H1 (cell line): Measurements from ENCODE around the gene PDZK1IP1. TPM values are rescaled to one million over a fixed set of nuclear protein-coding genes. Genes with fewer than 3 reads are reported as not detected.

ENCODE experiments used
- CTCF ChIA-PET: fragments of 300-600 bp; sonication (Branson Sonifier 250); formaldehyde crosslinking; loops from one replicate; lab custom pipeline; 2021; ENCODE audit not compliant: partially characterized antibody; lab: Charles Lee
- POLR2A ChIA-PET: fragments of 300-600 bp; sonication (Branson Sonifier 250); formaldehyde crosslinking; loops from one replicate; lab custom pipeline; 2021; ENCODE audit warnings: inconsistent platforms; ENCODE audit not compliant: partially characterized antibody; lab: Charles Lee
- DNase-seq, 2 experiments: peaks; one replicate each; pipeline versions ENCODE4 v3.0.0 to v3.0.0-alpha.2; 2010 to 2022; ENCODE audit warnings: low spot score in 2 of 2, low read depth in 1 of 2, mixed read lengths in 1 of 2
- FAIRE-seq: peaks from 2 replicates; lab custom pipeline; 2011; peaks lifted over from hg19 to GRCh38; lab: Jason Lieb, UNC
- H2AFZ ChIP-seq: 2 replicates; pipeline ENCODE4 v1.8.1; 2012; ENCODE audit warnings: low read length, inconsistent platforms
- H2AK5ac ChIP-seq: 2 replicates; pipeline ENCODE4 v1.6.1; 2013; ENCODE audit warnings: low read depth, low read length
- H2BK120ac ChIP-seq: replicated peaks from 2 replicates; pipeline ENCODE3; 2013; ENCODE audit warnings: low read depth, low read length, inconsistent platforms
- H2BK12ac ChIP-seq: 2 replicates; pipeline ENCODE4 v1.6.1; 2013; ENCODE audit warnings: low read depth, low read length
- H2BK15ac ChIP-seq: 2 replicates; pipeline ENCODE4 v1.6.1; 2013; ENCODE audit warnings: low read length
- H2BK20ac ChIP-seq: 2 replicates; pipeline ENCODE4 v1.6.1; 2013; ENCODE audit warnings: low read length
- H2BK5ac ChIP-seq: 2 replicates; pipeline ENCODE4 v1.6.1; 2013; ENCODE audit warnings: low read depth, low read length
- H3K14ac ChIP-seq: 2 replicates; pipeline ENCODE4 v1.6.1; 2013; ENCODE audit warnings: inconsistent platforms; ENCODE audit not compliant: insufficient read length
- H3K18ac ChIP-seq: 2 replicates; pipeline ENCODE4 v1.6.1; 2013; ENCODE audit warnings: low read length; ENCODE audit errors: extremely low read depth
- H3K23ac ChIP-seq: 2 replicates; pipeline ENCODE4 v1.6.1; 2013; ENCODE audit warnings: inconsistent platforms; ENCODE audit not compliant: insufficient read length
- H3K23me2 ChIP-seq: 2 replicates; pipeline ENCODE4 v1.6.1; 2013; ENCODE audit warnings: low read depth, low read length
- H3K27ac ChIP-seq: 2 replicates; pipeline ENCODE4 v1.6.1; 2011; ENCODE audit warnings: low read depth, low read length, inconsistent platforms
- H3K27me3 ChIP-seq, 4 experiments: replicated peaks in 1 of 4; 1 replicate in 1 of 4; 2 replicates in 3 of 4; pipeline versions ENCODE4 v1.6.1 to v1.8.1; 2011 to 2013; ENCODE audit warnings: low read length in 3 of 4, mild to moderate bottlenecking in 3 of 4, inconsistent platforms in 2 of 4, mixed read lengths in 2 of 4, moderate library complexity in 1 of 4; ENCODE audit not compliant: control insufficient read depth in 3 of 4, insufficient read depth in 3 of 4; ENCODE audit errors: extremely low read depth in 1 of 4
- H3K36me3 ChIP-seq, 4 experiments: 2 replicates each; pipeline versions ENCODE4 v1.6.1 to v1.8.1; 2011 to 2013; ENCODE audit warnings: mild to moderate bottlenecking in 4 of 4, low read length in 3 of 4, moderate library complexity in 2 of 4, control low read depth in 1 of 4, inconsistent platforms in 1 of 4; ENCODE audit not compliant: insufficient read depth in 4 of 4, control insufficient read depth in 2 of 4
- H3K4ac ChIP-seq: replicated peaks from 2 replicates; pipeline ENCODE3; 2013; ENCODE audit warnings: low read length, low read depth, mixed read lengths, inconsistent platforms; ENCODE audit not compliant: insufficient read length
- H3K4me1 ChIP-seq, 4 experiments: replicated peaks in 1 of 4; 1 replicate in 1 of 4; 2 replicates in 3 of 4; pipeline versions ENCODE4 v1.6.1 to v1.8.1; 2011 to 2013; ENCODE audit warnings: low read length in 3 of 4, inconsistent platforms in 2 of 4, mixed read lengths in 1 of 4; ENCODE audit not compliant: insufficient read depth in 4 of 4, control insufficient read depth in 3 of 4
- H3K4me2 ChIP-seq, 2 experiments: 2 replicates each; pipeline versions ENCODE4 v1.6.1 to v1.8.1; 2011 to 2013; ENCODE audit warnings: low read depth in 2 of 2, low read length in 2 of 2, control low read depth in 1 of 2, inconsistent platforms in 1 of 2, mild to moderate bottlenecking in 1 of 2; ENCODE audit not compliant: insufficient read depth in 1 of 2
- H3K4me3 ChIP-seq, 4 experiments: fragments of 200-600, 300-600 bp in 1 of 4; sonication (generic), shearing (Covaris generic), sonication (Bioruptor Twin) in 1 of 4; 2 replicates each; pipeline versions ENCODE4 v1.5.1 to v1.8.1; 2011 to 2016; ENCODE audit warnings: low read length in 4 of 4, low read depth in 3 of 4, control low read depth in 2 of 4, inconsistent platforms in 2 of 4, mild to moderate bottlenecking in 2 of 4, mixed read lengths in 1 of 4, moderate library complexity in 1 of 4; ENCODE audit not compliant: insufficient read depth in 2 of 4; ENCODE audit errors: extremely low read depth in 1 of 4
- H3K56ac ChIP-seq: replicated peaks from 2 replicates; pipeline ENCODE3; 2013; ENCODE audit warnings: low read depth, mild to moderate bottlenecking, mixed read lengths, low read length, inconsistent platforms; ENCODE audit not compliant: insufficient read length
- H3K79me1 ChIP-seq: 2 replicates; pipeline ENCODE4 v1.6.1; 2013; ENCODE audit warnings: low read depth, low read length, control low read depth
- H3K79me2 ChIP-seq, 2 experiments: 2 replicates each; pipeline versions ENCODE4 v1.6.1 to v1.8.1; 2012 to 2013; ENCODE audit warnings: low read length in 2 of 2, mild to moderate bottlenecking in 2 of 2, inconsistent platforms in 1 of 2; ENCODE audit not compliant: insufficient read depth in 2 of 2, control insufficient read depth in 1 of 2
- H3K9ac ChIP-seq, 4 experiments: replicated peaks in 1 of 4; 1 replicate in 1 of 4; 2 replicates in 3 of 4; pipeline versions ENCODE4 v1.6.1 to v1.8.1; 2011 to 2013; ENCODE audit warnings: low read depth in 3 of 4, low read length in 3 of 4, control low read depth in 2 of 4, mild to moderate bottlenecking in 2 of 4, moderate library complexity in 2 of 4, inconsistent platforms in 1 of 4; ENCODE audit errors: extremely low read depth in 1 of 4
- H3K9me3 ChIP-seq, 2 experiments: 2 replicates each; pipeline versions ENCODE4 v1.6.1 to v1.8.1; 2012 to 2013; ENCODE audit warnings: mild to moderate bottlenecking in 2 of 2, moderate library complexity in 2 of 2, control low read depth in 1 of 2, inconsistent platforms in 1 of 2, low read depth in 1 of 2, low read length in 1 of 2, mixed read lengths in 1 of 2; ENCODE audit not compliant: insufficient read depth in 2 of 2
- H4K20me1 ChIP-seq, 2 experiments: replicated peaks in 1 of 2; 2 replicates each; pipeline versions ENCODE3 to v1.8.1; 2011 to 2013; ENCODE audit warnings: inconsistent platforms in 2 of 2, low read length in 2 of 2, mild to moderate bottlenecking in 1 of 2; ENCODE audit not compliant: insufficient read depth in 2 of 2, control insufficient read depth in 1 of 2
- H4K5ac ChIP-seq: 2 replicates; pipeline ENCODE4 v1.6.1; 2013; ENCODE audit warnings: low read length, low read depth, mixed read lengths, inconsistent platforms; ENCODE audit not compliant: insufficient read length
- H4K8ac ChIP-seq: 2 replicates; pipeline ENCODE4 v1.8.0; 2013; ENCODE audit warnings: mild to moderate bottlenecking, moderate library complexity, low read length, inconsistent platforms; ENCODE audit not compliant: insufficient read depth; ENCODE audit errors: extremely low read depth
- H4K91ac ChIP-seq: replicated peaks from 2 replicates; pipeline ENCODE3; 2013; ENCODE audit warnings: low read length, mixed read lengths, inconsistent platforms; ENCODE audit not compliant: insufficient read length
- FOSL1 ChIP-seq: IDR thresholded peaks from 2 replicates; pipeline ENCODE4 v1.6.1; 2011; ENCODE audit warnings: mild to moderate bottlenecking, low read depth, low read length, moderate library complexity; ENCODE audit not compliant: insufficient read depth
- KDM1A ChIP-seq: fragments of 200-600, 300-600 bp; sonication (generic); IDR thresholded peaks from 2 replicates; pipeline ENCODE4 v1.7.1; 2016; ENCODE audit warnings: mild to moderate bottlenecking, low read length, borderline replicate concordance
- KDM4A ChIP-seq: IDR thresholded peaks from one replicate; pipeline ENCODE4 v1.7.1; 2012; ENCODE audit warnings: low read depth, mild to moderate bottlenecking, moderate library complexity, low read length, inconsistent platforms; ENCODE audit not compliant: severe bottlenecking
- RBBP5 ChIP-seq: IDR thresholded peaks from 2 replicates; pipeline ENCODE4 v1.7.1; 2012; ENCODE audit warnings: low read depth, mild to moderate bottlenecking, inconsistent platforms, low read length, moderate library complexity, borderline replicate concordance
- RNF2 ChIP-seq: fragments of 200-900, 300-1000 bp; sonication (generic); IDR thresholded peaks from 2 replicates; pipeline ENCODE4 v1.7.1; 2016; ENCODE audit warnings: borderline replicate concordance, low read depth, mild to moderate bottlenecking, antibody characterized with exemption, low read length; ENCODE audit not compliant: poor library complexity, severe bottlenecking; ENCODE audit errors: missing control alignments
- SAP30 ChIP-seq: fragments of 300-600 bp; sonication (generic); IDR thresholded peaks from 2 replicates; pipeline ENCODE4 v1.7.1; 2012; ENCODE audit warnings: low read length, moderate library complexity, mild to moderate bottlenecking, inconsistent platforms; ENCODE audit not compliant: insufficient read depth, insufficient replicate concordance
- SIN3A ChIP-seq, 2 experiments: IDR thresholded peaks in 1 of 2; conservative IDR thresholded peaks in 1 of 2; 2 replicates each; pipeline ENCODE4 v1.6.1; 2011 to 2012; ENCODE audit warnings: low read length in 2 of 2, improper control_type of control experiment in 1 of 2, low read depth in 1 of 2, mild to moderate bottlenecking in 1 of 2
- SUZ12 ChIP-seq: fragments of 200-600 bp; sonication (generic); IDR thresholded peaks from 2 replicates; pipeline ENCODE4 v1.6.1; 2012; ENCODE audit warnings: mild to moderate bottlenecking, inconsistent platforms, low read length, moderate library complexity, mixed read lengths
- TBP ChIP-seq: IDR thresholded peaks from 2 replicates; pipeline ENCODE4 v1.6.1; 2011; ENCODE audit warnings: low read depth, low read length, improper control_type of control experiment
- polyA plus RNA-seq, 7 experiments: library from polyadenylated mRNA; depleted of rRNA in 3 of 7; stranded (reverse) in 5 of 7; unstranded in 2 of 7; fragments of >200 nt in 5 of 7; fragments of 200-250 nt in 2 of 7; gene quantifications; 1 replicate in 5 of 7; 2 replicates in 1 of 7; 4 replicates in 1 of 7; pipeline versions ENCODE4 v1.2.1 to v1.2.3, GENCODE V29; 2011 to 2013; ENCODE audit warnings: missing spikeins in 2 of 7, mixed read lengths in 2 of 7
- total RNA-seq: library from RNA; stranded (reverse); fragmentation: NEBNext Ultra II Directional; extraction: Animal tissue kit (Norgen Biotek cat#: 25700); gene quantifications from 2 replicates; pipeline ENCODE4 v1.2.1, GENCODE V29; 2021

PDZK1IP1 gene
- total and polyA plus RNA-seq, 2 of the 8 experiments (the other 6 are each of a cell fraction or from before 2014, with no cell fraction given), result 0.17 TPM; not detected in 1

GRCh38 chr1:47164552-47164951 is 25.3 kb downstream of the PDZK1IP1 start:
- ChIA-PET CTCF (interaction anchor here (3.6 kb wide), 1 partner anchor 11 kb away, joined by 19 read pairs; no protein-coding TSS in a partner anchor), POLR2A (no interaction called here)
- Histone ChIP-seq H3K4ac (no peak overlapping the region), H4K91ac (no peak overlapping the region), H3K9me3 (peaks cover 5 to 8% of the 10 kb centered on the region in 2 experiments; a peak in 3 of 4 replicates), H3K27me3 (no peaks in the 10 kb centered on the region), H3K79me2 (no peaks in the 10 kb centered on the region), H2AFZ (no peak overlapping the region), H3K14ac (no peak overlapping the region), H2BK5ac (no peak overlapping the region), H2BK15ac (no peak overlapping the region), H3K4me3 (no peak overlapping the region), H3K23me2 (no peaks in the 10 kb centered on the region), H3K27ac (no peak overlapping the region), H3K9ac (no peak overlapping the region), H2BK120ac (no peak overlapping the region), H3K23ac (no peak overlapping the region), H4K8ac (no peak overlapping the region), H3K4me1 (no peaks in the 10 kb centered on the region), H2BK20ac (no peak overlapping the region), H4K20me1 (no peaks in the 10 kb centered on the region), H3K36me3 (no peaks in the 10 kb centered on the region), H2AK5ac (no peak overlapping the region), H3K4me2 (no peak overlapping the region), H3K56ac (no peak overlapping the region), H3K18ac (no peak overlapping the region), H3K79me1 (no peaks in the 10 kb centered on the region), H4K5ac (no peak overlapping the region), H2BK12ac (no peak overlapping the region)
- TF ChIP-seq RBBP5 (no peak), TBP (no peak), SIN3A (conservative IDR thresholded peaks at IDR 0.05 in 1 of 2, IDR thresholded peaks at IDR 0.05 in 1 of 2; ENCODE audit: low read depth in 1 of 2, low read length in 2 of 2) (no peak), KDM4A (no peak), SAP30 (no peak), FOSL1 (no peak), SUZ12 (no peak), KDM1A (no peak), RNF2 (no peak)
- DNase-seq (no peak), FAIRE-seq (no peak)
